ENCODE data around the gene KCNG3. TPM values are rescaled to one million over a fixed set of nuclear protein-coding genes. Genes with fewer than 3 reads are reported as not detected.
"Not testable (repeated sequence)": the region's sequence is repeated elsewhere in the genome, so short reads cannot be mapped to it uniquely, and the experiment has no call there.

The KCNG3 gene
- total RNA-seq, 2 experiments from 2014 or later: 0.11 TPM; not detected in 1

- POLR2A ChIA-PET; ATAC-seq (ENCODE audit: low read depth); H3K9me3 Mint-ChIP-seq; H3K27ac Mint-ChIP-seq; DNase-seq; H3K36me3 Mint-ChIP-seq; H3K4me3 Mint-ChIP-seq; H3K4me1 Mint-ChIP-seq: not testable (repeated sequence)
- peaks cover 12% of the 10 kb centered on the region for H3K27me3 Mint-ChIP-seq
Measured at GRCh38 chr2:42398052-42398451, 95.7 kb downstream of the KCNG3 start.

- H3K36me3 Mint-ChIP-seq; H3K9me3 Mint-ChIP-seq; H3K27me3 Mint-ChIP-seq; DNase-seq; H3K27ac Mint-ChIP-seq; H3K4me3 Mint-ChIP-seq; H3K4me1 Mint-ChIP-seq; ATAC-seq (ENCODE audit: low read depth): not testable (repeated sequence)
- POLR2A ChIA-PET: interaction anchor here (0.5 kb wide), 1 partner anchor 249 kb away, joined by 3 read pairs; no protein-coding TSS in a partner anchor
Measured at GRCh38 chr2:42393320-42393719, 100.5 kb downstream of the KCNG3 start.

- H3K27me3 Mint-ChIP-seq: no peaks in the 10 kb centered on the region
- ATAC-seq (ENCODE audit: low read depth) (no peak), DNase-seq (no peak)
- no peak overlapping the region for H3K27ac Mint-ChIP-seq
- H3K9me3 Mint-ChIP-seq: no peaks in the 10 kb centered on the region
- no peaks in the 10 kb centered on the region for H3K4me1 Mint-ChIP-seq
- POLR2A ChIA-PET: no interaction called here
- H3K36me3 Mint-ChIP-seq: no peaks in the 10 kb centered on the region
- H3K4me3 Mint-ChIP-seq: no peak overlapping the region
Measured at GRCh38 chr2:42392191-42392590, 101.6 kb downstream of the KCNG3 start.

Other genes starting within 250 kb of the KCNG3 start
- 10 to 100 TPM; 88.0 to 92.0 TPM for gene COX7A2L, start 132.8 kb downstream of the KCNG3 start, total RNA-seq
- gene MTA3, start 74.7 kb upstream of the KCNG3 start, total RNA-seq: 10 to 100 TPM; 35.6 to 36.2 TPM

Measured in activated naive CD8-positive, alpha-beta T cell treated with anti-CD3 and anti-CD28 coated beads, Interleukin-2, amount 10 ng/mL, durations not matched to agents 7 days and 5 days (primary cell).